Neural progenitor cell (in vitro differentiated cells): Measurements from ENCODE around the gene STAC2.

Experiments
- EZH2 ChIP-seq: fragments of 200-600 bp; sonication (generic); IDR thresholded peaks from 2 replicates; pipeline ENCODE4 v1.6.1; 2017; ENCODE audit warnings: antibody characterized with exemption, mild to moderate bottlenecking, moderate library complexity
- EZH2phosphoT487 ChIP-seq: fragments of 200-600 bp; sonication (generic); IDR thresholded peaks from 2 replicates; pipeline ENCODE4 v1.6.1; 2017; ENCODE audit warnings: antibody characterized with exemption
- TF ChIP-seq, protein P1 (sequence below): fragments of 200-600 bp; sonication (generic); IDR thresholded peaks from 2 replicates; pipeline ENCODE4 v1.5.1; 2017; ENCODE audit warnings: antibody characterized with exemption, mild to moderate bottlenecking

DNA sequence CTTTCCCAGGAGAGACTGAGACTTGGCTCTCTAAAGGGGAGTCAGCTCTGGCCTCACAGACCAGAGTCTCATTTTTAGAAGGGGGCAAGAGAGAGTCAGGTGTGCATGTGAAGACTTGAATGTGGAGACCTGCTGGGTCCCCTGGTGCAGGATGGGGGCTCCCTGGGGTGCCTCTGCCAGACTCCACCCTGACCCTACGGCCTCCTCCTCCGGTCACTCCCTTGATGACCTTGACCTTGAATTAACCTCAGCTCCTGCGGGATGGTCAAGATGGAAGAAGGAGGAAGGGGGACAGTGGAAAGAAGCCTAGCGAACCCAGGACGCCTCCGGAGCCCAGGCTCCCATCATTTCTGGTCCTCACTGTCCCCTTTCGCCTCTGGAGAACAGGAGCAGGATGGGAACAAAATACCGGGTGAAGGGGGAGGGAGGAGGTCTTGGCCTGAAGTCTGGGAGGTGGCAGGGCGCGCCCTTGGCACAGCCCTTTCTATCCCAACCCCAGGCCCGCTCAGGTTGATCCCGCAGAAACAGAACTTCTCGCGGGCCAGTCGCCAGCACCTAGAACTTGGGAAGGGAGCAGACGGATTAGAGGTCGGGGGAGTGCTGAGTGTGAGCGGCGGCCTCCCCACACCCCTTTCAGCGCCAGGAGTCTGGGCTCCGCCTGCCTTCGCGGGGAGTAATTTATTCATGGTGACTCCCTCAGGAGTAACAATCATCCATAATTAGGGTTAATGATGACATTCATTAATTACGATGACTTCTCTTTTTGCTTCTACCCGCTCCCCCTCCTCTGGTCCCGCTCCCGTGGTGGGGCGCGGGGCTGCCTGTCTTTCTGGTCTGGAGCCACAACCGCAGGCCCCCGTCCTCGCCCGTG, 1.6 kb downstream of the STAC2 start:
- TF ChIP-seq, protein P1, sequence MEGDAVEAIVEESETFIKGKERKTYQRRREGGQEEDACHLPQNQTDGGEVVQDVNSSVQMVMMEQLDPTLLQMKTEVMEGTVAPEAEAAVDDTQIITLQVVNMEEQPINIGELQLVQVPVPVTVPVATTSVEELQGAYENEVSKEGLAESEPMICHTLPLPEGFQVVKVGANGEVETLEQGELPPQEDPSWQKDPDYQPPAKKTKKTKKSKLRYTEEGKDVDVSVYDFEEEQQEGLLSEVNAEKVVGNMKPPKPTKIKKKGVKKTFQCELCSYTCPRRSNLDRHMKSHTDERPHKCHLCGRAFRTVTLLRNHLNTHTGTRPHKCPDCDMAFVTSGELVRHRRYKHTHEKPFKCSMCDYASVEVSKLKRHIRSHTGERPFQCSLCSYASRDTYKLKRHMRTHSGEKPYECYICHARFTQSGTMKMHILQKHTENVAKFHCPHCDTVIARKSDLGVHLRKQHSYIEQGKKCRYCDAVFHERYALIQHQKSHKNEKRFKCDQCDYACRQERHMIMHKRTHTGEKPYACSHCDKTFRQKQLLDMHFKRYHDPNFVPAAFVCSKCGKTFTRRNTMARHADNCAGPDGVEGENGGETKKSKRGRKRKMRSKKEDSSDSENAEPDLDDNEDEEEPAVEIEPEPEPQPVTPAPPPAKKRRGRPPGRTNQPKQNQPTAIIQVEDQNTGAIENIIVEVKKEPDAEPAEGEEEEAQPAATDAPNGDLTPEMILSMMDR = no peak
- no peak for TF ChIP-seq EZH2
- TF ChIP-seq EZH2phosphoT487 = no peak
